ENCODE measurements around the gene NAMPT.
"Not testable (repeated sequence)": the region's sequence is repeated elsewhere in the genome, so short reads cannot be mapped to it uniquely, and the experiment has no call there.

Gene NAMPT

GRCh38 chr7:106304568-106304967 is 19.8 kb upstream of the NAMPT start:
- DNase-seq (ENCODE audit: low read depth), result no peak

- DNase-seq (ENCODE audit: low read depth), result not testable (repeated sequence)
These were observed 13.8 kb upstream of the NAMPT start for GRCh38 chr7:106298631-106299030.

DNA sequence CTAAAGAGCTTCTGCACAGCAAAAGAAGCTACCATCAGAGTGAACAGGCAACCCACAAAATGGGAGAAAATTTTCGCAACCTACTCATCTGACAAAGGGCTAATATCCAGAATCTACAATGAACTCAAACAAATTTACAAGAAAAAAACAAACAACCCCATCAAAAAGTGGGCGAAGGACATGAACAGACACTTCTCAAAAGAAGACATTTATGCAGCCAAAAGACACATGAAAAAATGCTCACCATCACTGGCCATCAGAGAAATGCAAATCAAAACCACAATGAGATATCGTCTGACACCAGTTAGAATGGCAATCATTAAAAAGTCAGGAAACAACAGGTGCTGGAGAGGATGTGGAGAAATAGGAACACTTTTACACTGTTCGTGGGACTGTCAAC is 13.4 kb upstream of the NAMPT start:
- DNase-seq (ENCODE audit: low read depth), result not testable (repeated sequence)

DNA sequence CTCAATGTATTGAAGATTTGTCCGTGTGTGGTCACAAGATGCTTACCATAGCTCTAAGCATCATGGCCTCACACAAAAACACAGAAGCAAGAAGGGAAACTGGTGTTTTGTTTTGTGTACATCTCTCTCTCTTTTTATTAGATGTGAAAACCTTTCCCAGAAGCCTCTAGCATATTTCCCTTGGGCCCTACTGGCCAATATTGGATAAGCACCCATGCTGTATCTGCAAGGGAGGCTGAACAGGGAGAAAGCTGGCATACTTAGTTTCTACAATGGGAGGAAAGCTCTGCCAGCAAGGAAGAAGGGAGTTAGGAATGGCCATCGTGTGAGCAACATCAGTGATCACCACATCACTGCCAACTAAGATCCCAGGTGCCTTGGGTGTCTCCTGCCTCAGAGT is 9.6 kb upstream of the NAMPT start:
- DNase-seq (ENCODE audit: low read depth), result no peak

GRCh38 chr7:106291247-106291646 is 6.5 kb upstream of the NAMPT start:
- DNase-seq (ENCODE audit: low read depth), result no peak

GRCh38 chr7:106290319-106290718 is 5.5 kb upstream of the NAMPT start:
- no peak for DNase-seq (ENCODE audit: low read depth)

DNA sequence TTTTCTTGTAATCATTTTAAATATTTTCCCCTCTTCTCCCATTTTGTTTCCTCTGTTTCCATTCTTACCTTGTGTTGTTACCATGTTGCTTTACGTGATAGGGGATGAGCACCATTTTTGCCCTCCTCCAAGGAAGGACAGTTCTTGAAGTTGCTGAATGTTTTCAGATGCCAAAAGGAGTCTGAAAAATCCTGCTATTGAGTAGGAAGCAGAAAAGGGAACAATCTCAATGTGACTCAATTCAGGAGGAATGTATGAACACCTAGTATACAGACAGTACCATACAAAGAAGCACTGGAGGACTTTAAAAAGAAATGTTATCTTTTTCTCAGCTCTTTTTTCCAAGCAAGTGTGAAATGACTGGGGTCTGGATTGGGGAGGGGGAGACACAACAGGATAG is 5.1 kb upstream of the NAMPT start:
- DNase-seq (ENCODE audit: low read depth), result no peak

- no peak for DNase-seq (ENCODE audit: low read depth)
These were observed 3.5 kb upstream of the NAMPT start for GRCh38 chr7:106288263-106288662.

GRCh38 chr7:106287786-106288185 is 3.0 kb upstream of the NAMPT start:
- DNase-seq (ENCODE audit: low read depth), result no peak

GRCh38 chr7:106285855-106286492 is 1.2 kb upstream of the NAMPT start:
- DNase-seq (ENCODE audit: low read depth), result no peak

GRCh38 chr7:106285051-106285854 is 470 bp upstream of the NAMPT start:
- peak; percentile 99 for DNase-seq (ENCODE audit: low read depth)

GRCh38 chr7:106283831-106284713 is 711 bp downstream of the NAMPT start:
- DNase-seq (ENCODE audit: low read depth), result peak; percentile 56

DNA sequence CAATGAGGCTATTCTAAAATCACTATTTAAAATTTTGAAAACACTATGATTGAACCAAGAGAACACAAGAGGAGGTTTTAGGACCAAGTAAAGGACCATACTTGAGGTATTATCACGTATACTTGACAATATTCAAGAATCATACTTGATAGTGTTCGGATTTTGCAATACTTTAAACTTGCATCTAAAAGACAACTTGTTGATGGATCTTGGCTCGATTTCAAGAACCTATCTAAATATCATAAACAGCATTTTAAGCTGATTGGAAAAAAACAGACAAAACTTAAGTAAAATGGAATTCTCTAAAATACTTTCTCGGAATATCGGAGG is 1.3 kb downstream of the NAMPT start:
- no peak for DNase-seq (ENCODE audit: low read depth)

DNA sequence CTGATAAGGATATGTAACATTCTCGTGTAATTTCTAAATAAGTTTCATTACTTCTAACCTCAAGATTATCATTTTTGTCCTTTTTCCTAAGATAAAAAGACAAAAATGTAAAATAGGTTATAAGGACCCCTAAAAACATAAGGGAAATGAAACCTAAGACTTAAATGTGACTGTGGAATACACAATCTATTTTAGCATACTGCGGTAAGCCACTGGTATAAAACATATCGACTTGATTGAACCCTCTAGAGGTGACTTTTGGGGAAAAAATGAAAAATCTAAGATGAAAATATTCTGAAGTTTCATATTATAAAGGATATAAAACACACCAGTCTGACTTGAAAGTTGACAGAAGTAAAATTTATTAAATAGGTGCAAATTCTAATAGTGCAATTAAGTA is 1.9 kb downstream of the NAMPT start:
- no peak for DNase-seq (ENCODE audit: low read depth)

DNA sequence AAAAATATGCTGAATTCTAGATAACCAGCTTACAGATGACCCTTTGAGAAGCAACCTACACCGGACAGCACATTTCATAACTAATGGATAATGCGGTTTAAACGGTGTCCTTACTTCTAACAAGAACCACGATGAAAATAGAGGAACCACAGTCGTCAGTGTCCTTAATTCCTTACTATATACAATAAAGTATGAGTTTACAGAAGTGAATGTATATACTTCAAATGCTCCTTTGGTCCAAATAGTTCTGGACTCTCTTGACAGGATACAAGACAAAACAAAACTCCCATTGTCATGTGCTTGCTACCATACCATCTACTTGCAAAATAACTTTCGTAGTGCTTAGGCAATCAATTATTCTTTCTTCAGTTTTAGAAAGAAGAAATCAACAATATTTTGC is 2.4 kb downstream of the NAMPT start:
- no peak for DNase-seq (ENCODE audit: low read depth)

GRCh38 chr7:106281585-106282318 is 3.0 kb downstream of the NAMPT start:
- DNase-seq (ENCODE audit: low read depth), result no peak

GRCh38 chr7:106281127-106281526 is 3.7 kb downstream of the NAMPT start:
- DNase-seq (ENCODE audit: low read depth), result no peak

- DNase-seq (ENCODE audit: low read depth), result no peak
These were observed 5.2 kb downstream of the NAMPT start for GRCh38 chr7:106279425-106280197.

DNA sequence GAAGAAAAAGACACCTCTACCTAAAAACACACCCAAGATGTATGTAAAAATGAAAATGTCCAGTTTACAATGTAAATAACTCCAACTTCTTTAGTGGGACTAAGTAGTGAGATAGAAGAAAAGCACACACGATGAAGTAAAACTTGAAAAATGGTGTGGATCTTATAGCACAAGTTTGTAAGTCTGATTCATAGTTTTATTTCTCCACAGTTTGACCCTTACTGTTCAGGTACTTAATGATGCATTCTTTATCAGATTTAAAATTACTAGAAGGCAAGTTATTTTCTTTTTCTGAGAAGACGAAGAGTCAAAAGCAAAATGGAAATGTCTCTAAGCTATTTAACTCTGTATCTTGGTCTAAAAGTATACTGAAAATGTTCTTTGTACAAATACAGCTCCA is 6.1 kb downstream of the NAMPT start:
- no peak for DNase-seq (ENCODE audit: low read depth)

DNA sequence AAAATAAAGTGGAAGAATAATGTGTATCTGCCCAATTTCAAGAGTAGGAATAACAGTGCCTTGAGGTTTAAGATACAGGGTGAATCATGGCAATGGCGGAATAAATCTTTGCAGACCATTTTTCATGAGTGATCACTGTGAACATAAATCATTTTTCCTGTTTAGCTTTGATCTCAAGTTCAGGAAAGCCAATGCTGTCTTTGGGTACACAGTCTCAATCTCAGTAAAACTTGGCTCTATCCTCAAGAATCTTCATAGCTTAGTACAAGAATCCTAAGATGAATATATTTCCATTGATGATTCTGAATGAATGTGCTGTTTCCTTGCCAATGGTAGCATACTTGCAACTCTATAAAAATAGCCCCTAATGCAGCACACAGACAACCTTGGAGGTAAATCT is 6.8 kb downstream of the NAMPT start:
- DNase-seq (ENCODE audit: low read depth), result no peak

DNA sequence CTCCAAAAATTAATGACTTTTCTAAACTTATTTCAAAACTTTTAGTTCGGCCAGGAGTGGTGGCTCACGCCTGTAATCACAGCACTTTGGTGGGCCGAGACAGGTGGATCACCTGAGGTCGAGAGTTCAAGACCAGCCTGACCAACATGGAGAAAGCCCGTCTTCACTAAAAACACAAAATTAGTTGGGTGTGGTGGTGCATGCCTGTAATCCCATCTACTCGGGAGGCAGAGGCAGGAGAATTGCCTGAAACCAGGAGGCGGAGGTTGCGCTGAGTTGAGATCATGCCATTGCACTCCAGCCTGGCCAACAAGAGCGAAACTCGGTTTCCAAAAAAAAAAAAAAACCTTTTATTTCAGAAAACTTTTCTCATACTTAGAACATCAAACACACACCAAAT is 8.3 kb downstream of the NAMPT start:
- no peak for DNase-seq (ENCODE audit: low read depth)

Measured in stimulated activated CD8-positive, alpha-beta memory T cell treated with anti-CD3 and anti-CD28 coated beads, Interleukin-12 subunit alpha, Interleukin-12 subunit beta, amount 100 ng/mL, for 4 hours (primary cell).